ENCODE data around the gene ZMYND10.
A peak's percentile ranks its signal among the peaks of the same experiment; 100 is the strongest.

The ZMYND10 gene

GRCh38 chr3:50369012-50369670, 23.6 kb upstream of the ZMYND10 start:
- no peak for DNase-seq

GRCh38 chr3:50365842-50366220, 20.3 kb upstream of the ZMYND10 start:
- no peak for DNase-seq

- peak; percentile 84 for DNase-seq
Measured at GRCh38 chr3:50365080-50365841, 19.7 kb upstream of the ZMYND10 start.

GRCh38 chr3:50364573-50365079, 19.1 kb upstream of the ZMYND10 start:
- DNase-seq, result no peak

GRCh38 chr3:50359760-50360110, 14.2 kb upstream of the ZMYND10 start:
- DNase-seq, result no peak

GRCh38 chr3:50358911-50359759, 13.6 kb upstream of the ZMYND10 start, which contains the start of gene TMEM115:
Gene TMEM115 (minus strand): TSS chr3:50359521. CDS start chr3:50359063, 458 bp downstream.
- peak; percentile 97 for DNase-seq

GRCh38 chr3:50358355-50358910, 12.9 kb upstream of the ZMYND10 start:
- DNase-seq, result no peak

GRCh38 chr3:50357481-50357880, 11.9 kb upstream of the ZMYND10 start:
- peak; percentile 56 for DNase-seq

- DNase-seq, result peak; percentile 60
Measured at GRCh38 chr3:50356553-50356952, 11.0 kb upstream of the ZMYND10 start.

- no peak for DNase-seq
Measured at GRCh38 chr3:50355829-50356552, 10.5 kb upstream of the ZMYND10 start.

- no peak for DNase-seq
Measured at GRCh38 chr3:50354850-50355249, 9.3 kb upstream of the ZMYND10 start.

GRCh38 chr3:50354186-50354764, 8.7 kb upstream of the ZMYND10 start:
- no peak for DNase-seq

- no peak for DNase-seq
Measured at GRCh38 chr3:50353245-50354004, 7.9 kb upstream of the ZMYND10 start.

GRCh38 chr3:50352781-50353180, 7.2 kb upstream of the ZMYND10 start:
- peak; percentile 93 for DNase-seq

- no peak for DNase-seq
Measured at GRCh38 chr3:50351323-50351697, 5.8 kb upstream of the ZMYND10 start.

- DNase-seq, result peak; percentile 97
Measured at GRCh38 chr3:50350527-50351322, 5.2 kb upstream of the ZMYND10 start, which contains the start of the genes CYB561D2 and NPRL2. Gene CYB561D2 (plus strand): TSS chr3:50350862. CDS start chr3:50351434, 572 bp downstream. Gene NPRL2 (minus strand): TSS chr3:50350775. CDS start chr3:50350652, 123 bp downstream.

GRCh38 chr3:50350213-50350526, 4.6 kb upstream of the ZMYND10 start:
- no peak for DNase-seq

GRCh38 chr3:50347187-50347813, 1.8 kb upstream of the ZMYND10 start:
- DNase-seq, result peak; percentile 77

GRCh38 chr3:50345008-50345407, 524 bp downstream of the ZMYND10 start:
- no peak for DNase-seq
